Astrocyte of the spinal cord (primary cell): ENCODE results near the gene NCBP3.

Experiments used
- DNase-seq: peaks from one replicate; pipeline ENCODE4 v3.0.0; 2011; ENCODE audit warnings: low read depth, low spot score
- H3K4me3 ChIP-seq: 2 replicates; pipeline ENCODE4 v1.5.1; 2011; ENCODE audit warnings: low read depth, mild to moderate bottlenecking, low read length, moderate library complexity
- in situ Hi-C: cut with HindIII; loops from 2 replicates; pipeline ENCODE4 v1.10.0; 2017; ENCODE audit warnings: low sequenced_read_pairs
- TF ChIP-seq, protein P1 (sequence below): IDR thresholded peaks from 2 replicates; pipeline ENCODE4 v1.5.1; 2012; ENCODE audit warnings: low read depth, mild to moderate bottlenecking, low read length, inconsistent platforms

NCBP3 gene

GRCh38 chr17:3809135-3809534 is 36.9 kb downstream of the NCBP3 start:
- H3K4me3 ChIP-seq, result no peak overlapping the region
- DNase-seq, result no peak
- TF ChIP-seq, protein P1, sequence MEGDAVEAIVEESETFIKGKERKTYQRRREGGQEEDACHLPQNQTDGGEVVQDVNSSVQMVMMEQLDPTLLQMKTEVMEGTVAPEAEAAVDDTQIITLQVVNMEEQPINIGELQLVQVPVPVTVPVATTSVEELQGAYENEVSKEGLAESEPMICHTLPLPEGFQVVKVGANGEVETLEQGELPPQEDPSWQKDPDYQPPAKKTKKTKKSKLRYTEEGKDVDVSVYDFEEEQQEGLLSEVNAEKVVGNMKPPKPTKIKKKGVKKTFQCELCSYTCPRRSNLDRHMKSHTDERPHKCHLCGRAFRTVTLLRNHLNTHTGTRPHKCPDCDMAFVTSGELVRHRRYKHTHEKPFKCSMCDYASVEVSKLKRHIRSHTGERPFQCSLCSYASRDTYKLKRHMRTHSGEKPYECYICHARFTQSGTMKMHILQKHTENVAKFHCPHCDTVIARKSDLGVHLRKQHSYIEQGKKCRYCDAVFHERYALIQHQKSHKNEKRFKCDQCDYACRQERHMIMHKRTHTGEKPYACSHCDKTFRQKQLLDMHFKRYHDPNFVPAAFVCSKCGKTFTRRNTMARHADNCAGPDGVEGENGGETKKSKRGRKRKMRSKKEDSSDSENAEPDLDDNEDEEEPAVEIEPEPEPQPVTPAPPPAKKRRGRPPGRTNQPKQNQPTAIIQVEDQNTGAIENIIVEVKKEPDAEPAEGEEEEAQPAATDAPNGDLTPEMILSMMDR, result no peak
- in situ Hi-C loops, result no loop called here

GRCh38 chr17:3808701-3809100 is 37.3 kb downstream of the NCBP3 start:
- H3K4me3 ChIP-seq, result no peak overlapping the region
- peak; percentile 16 for DNase-seq
- TF ChIP-seq, protein P1, result no peak
- in situ Hi-C loops, result no loop called here

DNA sequence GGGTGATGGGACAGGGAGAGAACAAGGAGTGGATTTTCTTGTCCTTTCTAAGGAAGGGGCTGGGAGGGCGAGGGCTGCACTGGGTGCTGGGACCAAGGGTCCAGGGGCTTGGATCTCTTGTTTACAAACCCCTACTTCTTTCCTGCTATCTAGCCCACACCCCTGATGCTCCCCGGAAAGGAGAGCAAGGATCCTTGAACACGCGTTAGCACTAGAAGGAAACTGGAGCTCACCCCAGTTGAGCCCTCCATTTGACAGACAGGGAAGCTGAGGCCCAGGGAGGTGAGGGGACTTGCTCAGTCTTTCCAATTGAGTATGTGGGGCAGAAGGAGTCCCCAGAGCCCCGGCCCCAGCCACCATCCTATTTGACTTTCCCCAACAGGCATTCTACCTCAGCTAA is 40.5 kb downstream of the NCBP3 start:
- in situ Hi-C loops, result no loop called here
- H3K4me3 ChIP-seq, result no peak overlapping the region
- TF ChIP-seq, protein P1, result no peak
- no peak for DNase-seq

- no peak overlapping the region for H3K4me3 ChIP-seq
- peak; percentile 65 for DNase-seq
- in situ Hi-C loops, result no loop called here
- TF ChIP-seq, protein P1, result no peak
These were observed 41.5 kb downstream of the NCBP3 start for GRCh38 chr17:3804503-3804931.

GRCh38 chr17:3803308-3803640 is 42.8 kb downstream of the NCBP3 start:
- TF ChIP-seq, protein P1, result no peak
- no peak overlapping the region for H3K4me3 ChIP-seq
- in situ Hi-C loops, result no loop called here
- DNase-seq, result no peak

GRCh38 chr17:3802461-3803307 is 43.4 kb downstream of the NCBP3 start:
- TF ChIP-seq, protein P1, result no peak
- H3K4me3 ChIP-seq, result no peak overlapping the region
- peak; percentile 89 for DNase-seq
- in situ Hi-C loops, result no loop called here
